ENCODE results near the gene ADRB2.

DNA sequence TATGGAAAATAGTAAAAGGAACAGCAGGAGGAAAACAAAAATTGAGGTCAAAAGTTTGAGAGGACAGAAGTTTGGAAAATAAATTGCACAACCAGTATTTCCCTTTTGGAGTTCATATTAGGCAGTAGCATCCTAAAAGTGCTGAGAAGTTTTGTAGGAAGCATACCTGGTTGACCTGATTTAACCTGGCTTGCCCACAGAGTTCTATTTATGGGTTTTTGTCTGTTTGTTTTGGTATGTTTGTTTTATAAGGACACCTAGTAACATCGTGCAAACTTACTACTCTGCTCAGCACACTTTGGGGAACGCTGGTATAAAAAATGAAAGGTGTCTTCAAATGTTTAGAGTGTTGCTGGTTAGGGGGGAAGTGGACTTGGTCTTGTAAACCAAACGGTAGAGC, 15.1 kb downstream of the ADRB2 start:
- no peak for TF ChIP-seq EP300 (IDR thresholded peaks at IDR 0.05)
- TF ChIP-seq, protein P1, sequence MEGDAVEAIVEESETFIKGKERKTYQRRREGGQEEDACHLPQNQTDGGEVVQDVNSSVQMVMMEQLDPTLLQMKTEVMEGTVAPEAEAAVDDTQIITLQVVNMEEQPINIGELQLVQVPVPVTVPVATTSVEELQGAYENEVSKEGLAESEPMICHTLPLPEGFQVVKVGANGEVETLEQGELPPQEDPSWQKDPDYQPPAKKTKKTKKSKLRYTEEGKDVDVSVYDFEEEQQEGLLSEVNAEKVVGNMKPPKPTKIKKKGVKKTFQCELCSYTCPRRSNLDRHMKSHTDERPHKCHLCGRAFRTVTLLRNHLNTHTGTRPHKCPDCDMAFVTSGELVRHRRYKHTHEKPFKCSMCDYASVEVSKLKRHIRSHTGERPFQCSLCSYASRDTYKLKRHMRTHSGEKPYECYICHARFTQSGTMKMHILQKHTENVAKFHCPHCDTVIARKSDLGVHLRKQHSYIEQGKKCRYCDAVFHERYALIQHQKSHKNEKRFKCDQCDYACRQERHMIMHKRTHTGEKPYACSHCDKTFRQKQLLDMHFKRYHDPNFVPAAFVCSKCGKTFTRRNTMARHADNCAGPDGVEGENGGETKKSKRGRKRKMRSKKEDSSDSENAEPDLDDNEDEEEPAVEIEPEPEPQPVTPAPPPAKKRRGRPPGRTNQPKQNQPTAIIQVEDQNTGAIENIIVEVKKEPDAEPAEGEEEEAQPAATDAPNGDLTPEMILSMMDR (IDR thresholded peaks at IDR 0.05), result no peak
